Liver (tissue), 9 donors: ENCODE results near the gene SPDEF. TPM values are rescaled to one million over a fixed set of nuclear protein-coding genes. Genes with fewer than 3 reads are reported as not detected.

ENCODE experiments used
- DNase-seq: peaks from one replicate; pipeline ENCODE4 v3.0.0-alpha.2; 2017; ENCODE audit warnings: low spot score
- H3K27ac ChIP-seq, 2 donors: one replicate each; pipeline ENCODE4 v1.7.0; 2013; ENCODE audit warnings: inconsistent platforms in 2 of 2, low read length in 2 of 2, control low read depth in 1 of 2, low read depth in 1 of 2, mild to moderate bottlenecking in 1 of 2
- H3K27me3 ChIP-seq, 4 donors: one replicate each; pipeline versions ENCODE4 v1.6.1 to v1.7.0; 2013; ENCODE audit warnings: low read length in 3 of 4, inconsistent platforms in 1 of 4, mild to moderate bottlenecking in 1 of 4, moderate library complexity in 1 of 4; ENCODE audit not compliant: control insufficient read depth in 4 of 4, insufficient read depth in 4 of 4
- H3K36me3 ChIP-seq, 4 donors: one replicate each; pipeline versions ENCODE4 v1.6.1 to v1.7.0; 2013; ENCODE audit warnings: low read length in 3 of 4, mild to moderate bottlenecking in 3 of 4, low read depth in 1 of 4, moderate library complexity in 1 of 4; ENCODE audit not compliant: control insufficient read depth in 4 of 4, insufficient read depth in 3 of 4
- H3K4me1 ChIP-seq, 4 donors: one replicate each; pipeline versions ENCODE4 v1.6.1 to v1.7.0; 2013; ENCODE audit warnings: low read length in 3 of 4, mild to moderate bottlenecking in 3 of 4, moderate library complexity in 1 of 4; ENCODE audit not compliant: control insufficient read depth in 4 of 4, insufficient read depth in 4 of 4
- H3K4me3 ChIP-seq, 3 donors: one replicate each; pipeline versions ENCODE4 v1.6.1 to v1.7.0; 2013; ENCODE audit warnings: low read length in 3 of 3, control low read depth in 1 of 3, low read depth in 1 of 3, mild to moderate bottlenecking in 1 of 3
- H3K9ac ChIP-seq, 2 donors: one replicate each; pipeline ENCODE4 v1.7.0; 2013; ENCODE audit warnings: low read length in 2 of 2, mild to moderate bottlenecking in 2 of 2, moderate library complexity in 2 of 2, control low read depth in 1 of 2, low read depth in 1 of 2
- H3K9me3 ChIP-seq, 4 donors: one replicate each; pipeline versions ENCODE4 v1.6.1 to v1.7.0; 2013; ENCODE audit warnings: low read length in 3 of 4; ENCODE audit not compliant: control insufficient read depth in 4 of 4
- EGR1 ChIP-seq, 2 donors: IDR thresholded peaks; 2 replicates each; pipeline ENCODE4 v1.6.1; 2016 to 2018; ENCODE audit warnings: antibody characterized with exemption in 2 of 2, low read depth in 2 of 2
- FOXA1 ChIP-seq: IDR thresholded peaks from 2 replicates; pipeline ENCODE4 v1.6.1; 2016; ENCODE audit warnings: antibody characterized with exemption
- FOXA2 ChIP-seq: IDR thresholded peaks from 2 replicates; pipeline ENCODE4 v1.6.1; 2016; ENCODE audit warnings: antibody characterized with exemption
- GABPA ChIP-seq, 2 donors: IDR thresholded peaks in 1 of 2; conservative IDR thresholded peaks in 1 of 2; 2 replicates each; pipeline ENCODE4 v1.6.1; 2016; ENCODE audit warnings: antibody characterized with exemption in 2 of 2, mild to moderate bottlenecking in 1 of 2, moderate library complexity in 1 of 2
- HNF4A ChIP-seq, 2 donors: conservative IDR thresholded peaks; 2 replicates each; pipeline ENCODE4 v1.6.1; 2016; ENCODE audit warnings: antibody characterized with exemption in 2 of 2, mild to moderate bottlenecking in 2 of 2
- HNF4G ChIP-seq: IDR thresholded peaks from 2 replicates; pipeline ENCODE4 v1.6.1; 2016; ENCODE audit warnings: antibody characterized with exemption
- JUND ChIP-seq, 2 donors: IDR thresholded peaks; 2 replicates each; pipeline ENCODE4 v1.6.1; 2016; ENCODE audit warnings: antibody characterized with exemption in 2 of 2
- NR2F2 ChIP-seq: IDR thresholded peaks from 2 replicates; pipeline ENCODE4 v1.6.1; 2016; ENCODE audit warnings: antibody characterized with exemption
- RAD21 ChIP-seq, 2 donors: IDR thresholded peaks; 2 replicates each; pipeline ENCODE4 v1.6.1; 2016; ENCODE audit warnings: antibody characterized with exemption in 2 of 2, mild to moderate bottlenecking in 2 of 2
- RXRA ChIP-seq, 2 donors: IDR thresholded peaks; 2 replicates each; pipeline ENCODE4 v1.6.1; 2017 to 2018; ENCODE audit warnings: antibody characterized with exemption in 2 of 2, mild to moderate bottlenecking in 1 of 2
- SP1 ChIP-seq: IDR thresholded peaks from 2 replicates; pipeline ENCODE4 v1.6.1; 2018; ENCODE audit warnings: antibody characterized with exemption, mild to moderate bottlenecking
- TAF1 ChIP-seq: conservative IDR thresholded peaks from 2 replicates; pipeline ENCODE4 v1.6.1; 2016; ENCODE audit warnings: antibody characterized with exemption, mild to moderate bottlenecking
- YY1 ChIP-seq: IDR thresholded peaks from 2 replicates; pipeline ENCODE4 v1.6.1; 2016; ENCODE audit warnings: antibody characterized with exemption, mild to moderate bottlenecking
- WGBS: extraction: QIAGEN DNeasy Blood & Tissue Kit; methylation state at CpG from one replicate; pipeline ENCODE4 v1.1.7; 2013; 5-methylcytosine and 5-hydroxymethylcytosine counted together
- polyA plus RNA-seq, 2 donors: library from polyadenylated mRNA; stranded (reverse) in 1 of 2; unstranded in 1 of 2; fragments of 200-250 nt in 1 of 2; fragments of >200 nt in 1 of 2; fragmentation: Nextera tagmentation in 1 of 2; extraction: Ambion mirVana in 1 of 2; gene quantifications; one replicate each; pipeline versions ENCODE4 v1.2.1 to v1.2.3, GENCODE V29; 2013 to 2015
- total RNA-seq, 2 donors: library from RNA; depleted of rRNA; stranded (reverse); fragments of >200 nt; gene quantifications; one replicate each; pipeline ENCODE4 v1.2.3, GENCODE V29; 2014
- TF ChIP-seq, protein P1 (sequence below): IDR thresholded peaks from 2 replicates; pipeline ENCODE4 v1.6.1; 2016; ENCODE audit warnings: antibody characterized with exemption
- TF ChIP-seq, protein P2 (sequence below): IDR thresholded peaks from 2 replicates; pipeline ENCODE4 v1.6.1; 2016; ENCODE audit warnings: antibody characterized with exemption
- TF ChIP-seq, protein P3 (sequence below): IDR thresholded peaks from 2 replicates; pipeline ENCODE4 v1.6.1; 2016; ENCODE audit warnings: antibody characterized with exemption
- TF ChIP-seq, protein P4 (sequence below): fragments of 150-350 bp; IDR thresholded peaks from 2 replicates; pipeline ENCODE4 v1.5.1; 2017; ENCODE audit warnings: improper control_type of control experiment, low read depth, low read length; ENCODE audit not compliant: missing input control
- TF ChIP-seq, protein P5 (sequence below): IDR thresholded peaks from 2 replicates; pipeline ENCODE4 v1.6.1; 2016; ENCODE audit warnings: antibody characterized with exemption, mild to moderate bottlenecking
- donor health status: healthy.
- donor health status: healthy.
- donor health status: healthy.
- donor health status: healthy.
- donor health status: healthy.

Gene SPDEF
- total and polyA plus RNA-seq, 4 donors, result 0.05 to 0.09 TPM; not detected in 2

DNA sequence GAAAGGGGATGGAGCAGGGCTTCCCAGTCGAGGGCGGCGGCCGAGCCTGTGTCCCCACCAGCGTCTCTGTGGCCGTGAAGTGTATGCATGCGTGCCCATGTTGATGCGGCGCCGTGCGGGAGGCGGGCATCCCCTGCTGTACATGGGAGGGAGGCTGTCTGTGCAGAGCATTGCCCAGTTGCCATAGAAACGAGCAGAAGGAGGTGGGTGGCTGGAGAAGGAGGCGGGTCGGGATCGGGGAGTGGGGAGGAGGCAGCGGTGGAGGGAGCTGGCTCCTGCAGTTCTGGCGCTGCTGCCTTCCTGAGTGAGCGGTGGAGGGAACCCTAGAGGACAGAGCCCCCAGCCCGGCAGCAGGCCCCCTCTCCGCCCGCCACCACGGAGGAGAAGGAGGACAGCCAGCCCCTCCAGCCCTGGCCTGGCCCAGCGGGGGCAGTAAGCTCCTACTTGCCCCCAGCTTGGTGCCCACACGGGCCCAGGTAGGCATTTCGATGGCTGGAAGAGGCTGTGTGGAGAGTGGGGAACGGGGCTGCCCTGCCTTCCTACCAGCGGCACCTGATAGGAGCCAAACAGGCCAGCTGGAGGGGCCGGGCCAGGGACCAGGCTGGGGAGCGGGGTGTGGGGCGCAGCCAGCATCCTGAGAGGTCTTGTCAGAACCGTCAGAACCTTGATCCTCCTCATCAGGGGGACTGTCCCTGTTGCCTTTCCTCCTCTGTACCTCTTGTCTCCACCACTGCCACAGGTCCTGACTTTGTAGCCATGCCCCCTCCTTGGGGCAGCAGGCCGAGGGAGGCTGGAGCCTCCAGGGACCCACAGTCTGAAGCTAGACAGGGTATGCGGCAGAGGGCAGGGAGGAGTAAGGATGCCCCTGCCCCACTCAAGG, 41.3 kb downstream of the SPDEF start:
- no peak for DNase-seq
- no peak overlapping the region for H3K4me3 ChIP-seq
- H3K36me3 ChIP-seq, result no peaks in the 10 kb centered on the region
- no peaks in the 10 kb centered on the region for H3K4me1 ChIP-seq
- TF ChIP-seq, protein P1, sequence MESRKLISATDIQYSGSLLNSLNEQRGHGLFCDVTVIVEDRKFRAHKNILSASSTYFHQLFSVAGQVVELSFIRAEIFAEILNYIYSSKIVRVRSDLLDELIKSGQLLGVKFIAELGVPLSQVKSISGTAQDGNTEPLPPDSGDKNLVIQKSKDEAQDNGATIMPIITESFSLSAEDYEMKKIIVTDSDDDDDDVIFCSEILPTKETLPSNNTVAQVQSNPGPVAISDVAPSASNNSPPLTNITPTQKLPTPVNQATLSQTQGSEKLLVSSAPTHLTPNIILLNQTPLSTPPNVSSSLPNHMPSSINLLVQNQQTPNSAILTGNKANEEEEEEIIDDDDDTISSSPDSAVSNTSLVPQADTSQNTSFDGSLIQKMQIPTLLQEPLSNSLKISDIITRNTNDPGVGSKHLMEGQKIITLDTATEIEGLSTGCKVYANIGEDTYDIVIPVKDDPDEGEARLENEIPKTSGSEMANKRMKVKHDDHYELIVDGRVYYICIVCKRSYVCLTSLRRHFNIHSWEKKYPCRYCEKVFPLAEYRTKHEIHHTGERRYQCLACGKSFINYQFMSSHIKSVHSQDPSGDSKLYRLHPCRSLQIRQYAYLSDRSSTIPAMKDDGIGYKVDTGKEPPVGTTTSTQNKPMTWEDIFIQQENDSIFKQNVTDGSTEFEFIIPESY, result no peak
- TF ChIP-seq GABPA (IDR thresholded peaks at IDR 0.05 in 1 of 2, conservative IDR thresholded peaks at IDR 0.05 in 1 of 2) (no peak), HNF4G (no peak), RXRA (IDR thresholded peaks at IDR 0.05) (no peak)
- H3K9me3 ChIP-seq, result no peaks in the 10 kb centered on the region
- H3K9ac ChIP-seq, result no peak overlapping the region
- H3K27ac ChIP-seq, result no peak overlapping the region
- 40% methylated on average over 34 of the region's 34 CpGs for WGBS
- H3K27me3 ChIP-seq, result no peaks in the 10 kb centered on the region

DNA sequence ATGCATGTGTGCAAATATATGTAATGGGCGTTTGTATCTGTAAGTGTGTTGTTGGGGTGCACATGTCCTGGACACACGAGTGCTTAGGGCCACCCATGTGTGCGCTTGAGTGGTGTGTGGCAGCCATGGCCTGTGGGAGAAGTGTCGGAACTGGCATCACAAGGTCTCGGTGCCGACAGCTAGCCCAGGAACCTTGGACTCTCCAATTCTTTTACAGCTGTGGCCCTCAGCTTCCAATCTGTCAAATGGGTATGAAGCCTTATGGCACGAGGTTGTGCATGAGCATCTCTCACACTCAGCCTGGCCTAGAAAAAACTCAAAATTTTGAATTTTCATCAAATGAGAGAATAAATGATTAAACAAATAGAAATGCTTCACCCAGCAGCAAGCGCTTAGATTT, 42.0 kb downstream of the SPDEF start:
- WGBS, result 86% methylated on average over 8 of the region's 8 CpGs
- H3K36me3 ChIP-seq, result no peaks in the 10 kb centered on the region
- H3K27ac ChIP-seq, result no peak overlapping the region
- H3K9me3 ChIP-seq, result no peaks in the 10 kb centered on the region
- TF ChIP-seq HNF4A (conservative IDR thresholded peaks at IDR 0.05) (no peak), SP1 (no peak), FOXA2 (no peak), FOXA1 (no peak), NR2F2 (no peak), YY1 (no peak), HNF4G (no peak), JUND (IDR thresholded peaks at IDR 0.05) (no peak), TAF1 (no peak), EGR1 (IDR thresholded peaks at IDR 0.05; ENCODE audit: low read depth in 2 of 2) (no peak), RAD21 (IDR thresholded peaks at IDR 0.05) (no peak), GABPA (IDR thresholded peaks at IDR 0.05 in 1 of 2, conservative IDR thresholded peaks at IDR 0.05 in 1 of 2) (no peak), RXRA (IDR thresholded peaks at IDR 0.05) (no peak)
- TF ChIP-seq, protein P1, result no peak
- TF ChIP-seq, protein P2, sequence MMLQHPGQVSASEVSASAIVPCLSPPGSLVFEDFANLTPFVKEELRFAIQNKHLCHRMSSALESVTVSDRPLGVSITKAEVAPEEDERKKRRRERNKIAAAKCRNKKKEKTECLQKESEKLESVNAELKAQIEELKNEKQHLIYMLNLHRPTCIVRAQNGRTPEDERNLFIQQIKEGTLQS, result no peak
- TF ChIP-seq, protein P3, sequence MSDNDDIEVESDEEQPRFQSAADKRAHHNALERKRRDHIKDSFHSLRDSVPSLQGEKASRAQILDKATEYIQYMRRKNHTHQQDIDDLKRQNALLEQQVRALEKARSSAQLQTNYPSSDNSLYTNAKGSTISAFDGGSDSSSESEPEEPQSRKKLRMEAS, result no peak
- TF ChIP-seq, protein P4, sequence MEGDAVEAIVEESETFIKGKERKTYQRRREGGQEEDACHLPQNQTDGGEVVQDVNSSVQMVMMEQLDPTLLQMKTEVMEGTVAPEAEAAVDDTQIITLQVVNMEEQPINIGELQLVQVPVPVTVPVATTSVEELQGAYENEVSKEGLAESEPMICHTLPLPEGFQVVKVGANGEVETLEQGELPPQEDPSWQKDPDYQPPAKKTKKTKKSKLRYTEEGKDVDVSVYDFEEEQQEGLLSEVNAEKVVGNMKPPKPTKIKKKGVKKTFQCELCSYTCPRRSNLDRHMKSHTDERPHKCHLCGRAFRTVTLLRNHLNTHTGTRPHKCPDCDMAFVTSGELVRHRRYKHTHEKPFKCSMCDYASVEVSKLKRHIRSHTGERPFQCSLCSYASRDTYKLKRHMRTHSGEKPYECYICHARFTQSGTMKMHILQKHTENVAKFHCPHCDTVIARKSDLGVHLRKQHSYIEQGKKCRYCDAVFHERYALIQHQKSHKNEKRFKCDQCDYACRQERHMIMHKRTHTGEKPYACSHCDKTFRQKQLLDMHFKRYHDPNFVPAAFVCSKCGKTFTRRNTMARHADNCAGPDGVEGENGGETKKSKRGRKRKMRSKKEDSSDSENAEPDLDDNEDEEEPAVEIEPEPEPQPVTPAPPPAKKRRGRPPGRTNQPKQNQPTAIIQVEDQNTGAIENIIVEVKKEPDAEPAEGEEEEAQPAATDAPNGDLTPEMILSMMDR, result no peak
- TF ChIP-seq, protein P5, sequence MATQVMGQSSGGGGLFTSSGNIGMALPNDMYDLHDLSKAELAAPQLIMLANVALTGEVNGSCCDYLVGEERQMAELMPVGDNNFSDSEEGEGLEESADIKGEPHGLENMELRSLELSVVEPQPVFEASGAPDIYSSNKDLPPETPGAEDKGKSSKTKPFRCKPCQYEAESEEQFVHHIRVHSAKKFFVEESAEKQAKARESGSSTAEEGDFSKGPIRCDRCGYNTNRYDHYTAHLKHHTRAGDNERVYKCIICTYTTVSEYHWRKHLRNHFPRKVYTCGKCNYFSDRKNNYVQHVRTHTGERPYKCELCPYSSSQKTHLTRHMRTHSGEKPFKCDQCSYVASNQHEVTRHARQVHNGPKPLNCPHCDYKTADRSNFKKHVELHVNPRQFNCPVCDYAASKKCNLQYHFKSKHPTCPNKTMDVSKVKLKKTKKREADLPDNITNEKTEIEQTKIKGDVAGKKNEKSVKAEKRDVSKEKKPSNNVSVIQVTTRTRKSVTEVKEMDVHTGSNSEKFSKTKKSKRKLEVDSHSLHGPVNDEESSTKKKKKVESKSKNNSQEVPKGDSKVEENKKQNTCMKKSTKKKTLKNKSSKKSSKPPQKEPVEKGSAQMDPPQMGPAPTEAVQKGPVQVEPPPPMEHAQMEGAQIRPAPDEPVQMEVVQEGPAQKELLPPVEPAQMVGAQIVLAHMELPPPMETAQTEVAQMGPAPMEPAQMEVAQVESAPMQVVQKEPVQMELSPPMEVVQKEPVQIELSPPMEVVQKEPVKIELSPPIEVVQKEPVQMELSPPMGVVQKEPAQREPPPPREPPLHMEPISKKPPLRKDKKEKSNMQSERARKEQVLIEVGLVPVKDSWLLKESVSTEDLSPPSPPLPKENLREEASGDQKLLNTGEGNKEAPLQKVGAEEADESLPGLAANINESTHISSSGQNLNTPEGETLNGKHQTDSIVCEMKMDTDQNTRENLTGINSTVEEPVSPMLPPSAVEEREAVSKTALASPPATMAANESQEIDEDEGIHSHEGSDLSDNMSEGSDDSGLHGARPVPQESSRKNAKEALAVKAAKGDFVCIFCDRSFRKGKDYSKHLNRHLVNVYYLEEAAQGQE, result no peak
- no peaks in the 10 kb centered on the region for H3K27me3 ChIP-seq
- DNase-seq, result no peak
- no peak overlapping the region for H3K4me3 ChIP-seq
- no peaks in the 10 kb centered on the region for H3K4me1 ChIP-seq
- H3K9ac ChIP-seq, result no peak overlapping the region
